Gastroesophageal sphincter (tissue), 4 donors: ENCODE measurements around the gene KLHL42. TPM values are rescaled to one million over a fixed set of nuclear protein-coding genes. Genes with fewer than 3 reads are reported as not detected.
A peak's percentile ranks its signal among the peaks of the same experiment; 100 is the strongest.

Experiments
- ATAC-seq: fragments of 150-250 bp; one replicate; pipeline ENCODE4 v1.9.1; 2016; ENCODE audit warnings: mild to moderate bottlenecking, moderate library complexity
- H3K27ac ChIP-seq, 4 donors: fragments of 200-600 bp; sonication (generic) in 3 of 4; 1 replicate in 3 of 4; 2 replicates in 1 of 4; pipeline ENCODE4 v1.5.1; 2016 to 2019
- H3K27me3 ChIP-seq: fragments of 200-600 bp; sonication (generic); one replicate; pipeline ENCODE4 v1.5.1; 2019
- H3K36me3 ChIP-seq, 2 donors: fragments of 200-600 bp; sonication (generic); one replicate each; pipeline ENCODE4 v1.5.1; 2019; ENCODE audit warnings: control low read depth in 1 of 2
- H3K4me1 ChIP-seq, 3 donors: fragments of 200-600 bp; sonication (generic); 1 replicate in 2 of 3; 2 replicates in 1 of 3; pipeline ENCODE4 v1.5.1; 2016 to 2019; ENCODE audit warnings: control low read depth in 2 of 3
- H3K4me3 ChIP-seq, 2 donors: fragments of 200-600 bp; sonication (generic); one replicate each; pipeline ENCODE4 v1.5.1; 2019; ENCODE audit warnings: mild to moderate bottlenecking in 1 of 2, moderate library complexity in 1 of 2
- H3K9me3 ChIP-seq, 3 donors: fragments of 200-600 bp; sonication (generic); one replicate each; pipeline ENCODE4 v1.5.1; 2017 to 2019; ENCODE audit warnings: control low read depth in 2 of 3
- EP300 ChIP-seq: sonication (generic); formaldehyde crosslinking; IDR thresholded peaks from one replicate; pipeline ENCODE4 v1.6.1; 2017; ENCODE audit warnings: antibody characterized with exemption, mild to moderate bottlenecking
- POLR2A ChIP-seq, 2 donors: fragments of 450-650 bp; IDR thresholded peaks; one replicate each; pipeline ENCODE4 v1.6.1; 2017; ENCODE audit warnings: antibody characterized with exemption in 2 of 2, mild to moderate bottlenecking in 2 of 2, moderate library complexity in 1 of 2
- POLR2AphosphoS5 ChIP-seq: sonication (generic); formaldehyde crosslinking; IDR thresholded peaks from one replicate; pipeline ENCODE4 v1.6.1; 2017; ENCODE audit warnings: antibody characterized with exemption
- WGBS, 2 donors: methylation state at CpG; one replicate each; pipeline ENCODE4 v1.1.5; 2018; ENCODE audit warnings: low coverage in 1 of 2; 5-methylcytosine and 5-hydroxymethylcytosine counted together
- total RNA-seq, 4 donors: library from RNA; depleted of rRNA; stranded (reverse); fragments of >200 nt; gene quantifications; one replicate each; pipeline ENCODE4 v1.1.0, GENCODE V29; 2016
- TF ChIP-seq, protein P1 (sequence below), 4 experiments: fragments of 200-600 bp in 2 of 4; fragments of 450-650 bp in 2 of 4; sonication (generic) in 1 of 4; IDR thresholded peaks; one replicate each; pipeline ENCODE4 v1.5.1; 2017 to 2019; ENCODE audit warnings: antibody characterized with exemption in 4 of 4, mild to moderate bottlenecking in 2 of 4, moderate library complexity in 2 of 4

The KLHL42 gene
- total RNA-seq, 4 donors from 2014 or later: 63.9 to 121 (median 89.3) TPM

DNA sequence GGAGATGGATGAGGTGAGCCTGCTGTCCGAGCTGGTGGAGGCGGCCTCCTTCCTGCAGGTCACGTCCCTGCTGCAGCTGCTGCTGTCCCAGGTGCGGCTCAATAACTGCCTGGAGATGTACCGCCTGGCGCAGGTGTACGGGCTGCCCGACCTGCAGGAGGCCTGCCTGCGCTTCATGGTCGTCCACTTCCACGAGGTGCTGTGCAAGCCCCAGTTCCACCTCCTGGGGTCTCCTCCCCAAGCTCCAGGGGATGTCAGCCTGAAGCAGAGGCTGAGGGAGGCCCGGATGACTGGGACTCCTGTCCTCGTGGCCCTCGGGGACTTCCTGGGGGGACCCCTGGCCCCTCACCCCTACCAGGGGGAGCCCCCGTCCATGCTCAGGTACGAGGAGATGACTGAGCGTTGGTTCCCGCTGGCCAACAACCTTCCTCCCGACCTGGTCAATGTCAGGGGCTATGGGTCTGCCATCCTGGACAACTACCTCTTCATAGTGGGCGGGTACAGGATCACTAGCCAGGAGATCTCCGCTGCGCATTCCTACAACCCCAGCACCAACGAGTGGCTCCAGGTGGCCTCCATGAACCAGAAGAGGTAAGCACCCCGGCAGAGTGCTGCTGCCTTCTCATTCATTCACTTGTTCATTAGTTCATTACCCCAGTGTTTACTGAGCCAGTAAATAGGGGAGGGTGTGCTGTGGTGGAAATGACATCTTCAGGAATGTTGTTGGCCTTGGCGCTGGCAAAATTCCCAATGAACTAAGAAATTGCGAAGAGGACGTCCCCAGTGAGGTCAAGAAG lies 777 bp downstream of the KLHL42 start:
- H3K9me3 ChIP-seq: no peaks in the 10 kb centered on the region
- peaks cover 0 to 3% of the 10 kb centered on the region in 2 donors for H3K36me3 ChIP-seq
- 7 to 12% methylated on average over 7 to 8 of the region's 27 CpGs for WGBS, 2 donors
- peak overlapping the region; percentile 42 to 64 for H3K4me3 ChIP-seq
- H3K4me1 ChIP-seq: peaks cover 3 to 62% (median 4%) of the 10 kb centered on the region in 3 donors
- ATAC-seq: peak; percentile 17
- H3K27me3 ChIP-seq: no peaks in the 10 kb centered on the region
- H3K27ac ChIP-seq: peak overlapping the region; percentile 60 to 95 (median 94)
- TF ChIP-seq EP300 (no peak), POLR2AphosphoS5 (peak; percentile 86), POLR2A (IDR thresholded peaks at IDR 0.05) (peak in 1 of 2 donors; percentile 21)

DNA sequence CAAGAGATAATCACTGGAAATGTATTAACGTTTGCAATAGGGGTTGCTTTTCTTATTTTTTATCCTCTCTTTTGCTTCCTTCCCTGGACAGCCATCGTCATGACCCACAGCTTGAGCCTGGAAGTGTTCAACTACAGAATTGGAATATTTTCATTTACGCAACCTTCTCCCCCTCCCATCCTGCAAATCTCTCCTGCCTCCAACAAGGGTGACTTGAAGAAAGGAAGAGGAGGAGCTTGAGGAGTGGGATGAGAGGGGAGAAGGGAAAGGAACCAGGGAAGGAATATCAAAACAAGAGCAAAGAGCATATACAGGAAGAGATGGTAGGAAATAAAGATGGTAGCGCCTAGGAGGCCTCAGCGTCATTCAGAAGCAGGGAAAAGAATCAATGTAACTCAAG lies 1.6 kb downstream of the KLHL42 start:
- TF ChIP-seq EP300 (no peak), POLR2AphosphoS5 (peak; percentile 9)
- no peaks in the 10 kb centered on the region for H3K27me3 ChIP-seq
- peaks cover 3 to 70% (median 4%) of the 10 kb centered on the region in 3 donors for H3K4me1 ChIP-seq
- 14 to 28% methylated on average over 2 to 5 of the region's 5 CpGs for WGBS, 2 donors
- no peak for ATAC-seq
- H3K36me3 ChIP-seq: peaks cover 0 to 3% of the 10 kb centered on the region in 2 donors
- H3K4me3 ChIP-seq: peak overlapping the region; percentile 42 to 64
- peak overlapping the region; percentile 60 to 95 (median 94) for H3K27ac ChIP-seq
- no peaks in the 10 kb centered on the region for H3K9me3 ChIP-seq

DNA sequence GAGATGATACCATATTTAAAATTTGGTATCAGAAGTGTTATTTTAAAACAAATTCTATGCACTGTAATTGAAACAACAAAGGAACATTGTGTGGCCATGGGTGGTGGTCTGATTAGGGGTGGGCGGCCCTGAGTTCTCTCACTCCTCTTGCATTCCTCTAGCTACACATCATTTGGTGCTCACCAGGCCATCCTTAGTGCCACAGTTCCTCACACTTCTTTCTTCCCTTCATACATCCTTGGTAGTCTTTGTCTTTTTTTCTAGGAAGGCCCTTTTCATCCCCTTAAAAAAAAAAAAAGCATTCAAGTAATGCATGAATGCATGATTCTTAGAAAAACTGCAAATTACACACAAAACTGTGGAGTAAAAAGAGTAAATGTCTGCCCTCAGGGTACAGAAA lies 2.4 kb downstream of the KLHL42 start:
- no peak for ATAC-seq

GRCh38 chr12:27785882-27786570 lies 6.0 kb downstream of the KLHL42 start:
- Histone ChIP-seq H3K27ac (no peak overlapping the region), H3K27me3 (no peaks in the 10 kb centered on the region), H3K4me3 (no peak overlapping the region), H3K9me3 (no peaks in the 10 kb centered on the region), H3K4me1 (peaks cover 8 to 87% (median 8%) of the 10 kb centered on the region in 3 donors), H3K36me3 (peaks cover 0 to 12% of the 10 kb centered on the region in 2 donors)
- no peak for ATAC-seq
- TF ChIP-seq EP300: no peak
- TF ChIP-seq POLR2A (IDR thresholded peaks at IDR 0.05): no peak
- TF ChIP-seq, protein P1, sequence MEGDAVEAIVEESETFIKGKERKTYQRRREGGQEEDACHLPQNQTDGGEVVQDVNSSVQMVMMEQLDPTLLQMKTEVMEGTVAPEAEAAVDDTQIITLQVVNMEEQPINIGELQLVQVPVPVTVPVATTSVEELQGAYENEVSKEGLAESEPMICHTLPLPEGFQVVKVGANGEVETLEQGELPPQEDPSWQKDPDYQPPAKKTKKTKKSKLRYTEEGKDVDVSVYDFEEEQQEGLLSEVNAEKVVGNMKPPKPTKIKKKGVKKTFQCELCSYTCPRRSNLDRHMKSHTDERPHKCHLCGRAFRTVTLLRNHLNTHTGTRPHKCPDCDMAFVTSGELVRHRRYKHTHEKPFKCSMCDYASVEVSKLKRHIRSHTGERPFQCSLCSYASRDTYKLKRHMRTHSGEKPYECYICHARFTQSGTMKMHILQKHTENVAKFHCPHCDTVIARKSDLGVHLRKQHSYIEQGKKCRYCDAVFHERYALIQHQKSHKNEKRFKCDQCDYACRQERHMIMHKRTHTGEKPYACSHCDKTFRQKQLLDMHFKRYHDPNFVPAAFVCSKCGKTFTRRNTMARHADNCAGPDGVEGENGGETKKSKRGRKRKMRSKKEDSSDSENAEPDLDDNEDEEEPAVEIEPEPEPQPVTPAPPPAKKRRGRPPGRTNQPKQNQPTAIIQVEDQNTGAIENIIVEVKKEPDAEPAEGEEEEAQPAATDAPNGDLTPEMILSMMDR (IDR thresholded peaks at IDR 0.05): no peak
- no peak for TF ChIP-seq POLR2AphosphoS5
- 38 to 78% methylated on average over 3 of the region's 3 CpGs for WGBS, 2 donors

More for the DNA sequence above, 2.4 kb downstream of the KLHL42 start:
- H3K36me3 ChIP-seq: peaks cover 0 to 3% of the 10 kb centered on the region in 2 donors
- peaks cover 4 to 78% (median 7%) of the 10 kb centered on the region in 3 donors for H3K4me1 ChIP-seq
- peak overlapping the region; percentile 42 to 64 for H3K4me3 ChIP-seq
- no peak for TF ChIP-seq EP300
- TF ChIP-seq POLR2AphosphoS5: no peak
- TF ChIP-seq POLR2A (IDR thresholded peaks at IDR 0.05): no peak
- TF ChIP-seq, protein P1 (IDR thresholded peaks at IDR 0.05): no peak
- peak overlapping the region; percentile 60 to 95 (median 94) for H3K27ac ChIP-seq
- WGBS, 2 donors: 29 to 67% methylated on average over 1 of the region's 1 CpG
- no peaks in the 10 kb centered on the region for H3K9me3 ChIP-seq
- H3K27me3 ChIP-seq: no peaks in the 10 kb centered on the region

DNA sequence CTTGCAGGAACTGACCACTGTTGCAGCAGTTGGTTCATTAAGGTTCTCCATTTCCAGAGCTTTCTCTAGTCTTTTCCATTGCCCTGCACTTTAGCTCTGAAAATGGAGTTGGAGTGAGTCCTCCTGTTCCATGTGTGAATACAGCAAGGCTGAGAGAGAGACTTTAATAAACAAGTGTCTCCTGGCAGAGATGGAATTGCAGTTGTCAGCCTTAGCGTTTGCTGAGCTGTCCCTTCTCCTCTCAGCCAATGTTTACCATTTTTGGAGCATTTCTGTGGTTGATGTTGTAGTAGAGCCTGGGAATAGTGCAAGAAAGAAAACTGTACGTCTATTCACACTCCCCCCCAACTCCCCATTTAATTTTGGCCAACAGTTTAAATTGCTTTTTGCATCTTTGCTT lies 7.5 kb downstream of the KLHL42 start:
- H3K27ac ChIP-seq: peak overlapping the region in 3 of 4 donors; percentile 26 to 57 (median 46)
- no peak overlapping the region for H3K4me3 ChIP-seq
- peak; percentile 29 for ATAC-seq
- H3K27me3 ChIP-seq: no peaks in the 10 kb centered on the region
- WGBS, 2 donors: 21 to 37% methylated on average over 2 of the region's 2 CpGs
- peaks cover 0 to 27% of the 10 kb centered on the region in 2 donors for H3K36me3 ChIP-seq
- no peaks in the 10 kb centered on the region for H3K9me3 ChIP-seq
- peaks cover 5 to 72% (median 8%) of the 10 kb centered on the region in 3 donors for H3K4me1 ChIP-seq
- no peak for TF ChIP-seq EP300
- no peak for TF ChIP-seq POLR2A (IDR thresholded peaks at IDR 0.05)
- TF ChIP-seq, protein P1 (IDR thresholded peaks at IDR 0.05): no peak
- TF ChIP-seq POLR2AphosphoS5: no peak
